NB4 (cell line): ENCODE results near the gene IL16.

Experiments
- MAX ChIP-seq: IDR thresholded peaks from 2 replicates; pipeline ENCODE4 v1.6.1; 2011; ENCODE audit warnings: low read depth, low read length
- POLR2A ChIP-seq: IDR thresholded peaks from 2 replicates; pipeline ENCODE4 v1.6.1; 2011; ENCODE audit warnings: mild to moderate bottlenecking; ENCODE audit not compliant: insufficient read length; ENCODE audit errors: extremely low read depth
- TF ChIP-seq, protein P1 (sequence below): IDR thresholded peaks from one replicate; pipeline ENCODE4 v1.5.1; 2012; ENCODE audit warnings: low read depth, low read length

DNA sequence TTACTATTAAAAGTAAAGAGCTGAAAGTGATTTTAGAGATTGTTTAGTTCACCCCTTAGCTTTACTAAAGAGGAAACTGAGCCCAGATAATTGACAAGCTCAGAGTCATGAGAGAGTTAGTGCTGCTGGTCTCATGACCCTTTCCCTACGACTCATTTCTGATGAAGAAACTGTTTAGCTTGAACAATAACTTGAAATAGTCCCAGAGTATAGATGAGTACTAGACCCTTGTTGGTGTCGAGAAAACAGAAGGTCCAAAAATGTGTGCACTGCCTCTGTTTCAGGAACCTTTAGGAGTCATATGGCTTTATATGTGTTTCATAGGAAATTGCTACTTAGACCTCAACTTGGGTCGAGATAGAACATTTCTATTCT is 58.2 kb downstream of the IL16 start:
- TF ChIP-seq, protein P1, sequence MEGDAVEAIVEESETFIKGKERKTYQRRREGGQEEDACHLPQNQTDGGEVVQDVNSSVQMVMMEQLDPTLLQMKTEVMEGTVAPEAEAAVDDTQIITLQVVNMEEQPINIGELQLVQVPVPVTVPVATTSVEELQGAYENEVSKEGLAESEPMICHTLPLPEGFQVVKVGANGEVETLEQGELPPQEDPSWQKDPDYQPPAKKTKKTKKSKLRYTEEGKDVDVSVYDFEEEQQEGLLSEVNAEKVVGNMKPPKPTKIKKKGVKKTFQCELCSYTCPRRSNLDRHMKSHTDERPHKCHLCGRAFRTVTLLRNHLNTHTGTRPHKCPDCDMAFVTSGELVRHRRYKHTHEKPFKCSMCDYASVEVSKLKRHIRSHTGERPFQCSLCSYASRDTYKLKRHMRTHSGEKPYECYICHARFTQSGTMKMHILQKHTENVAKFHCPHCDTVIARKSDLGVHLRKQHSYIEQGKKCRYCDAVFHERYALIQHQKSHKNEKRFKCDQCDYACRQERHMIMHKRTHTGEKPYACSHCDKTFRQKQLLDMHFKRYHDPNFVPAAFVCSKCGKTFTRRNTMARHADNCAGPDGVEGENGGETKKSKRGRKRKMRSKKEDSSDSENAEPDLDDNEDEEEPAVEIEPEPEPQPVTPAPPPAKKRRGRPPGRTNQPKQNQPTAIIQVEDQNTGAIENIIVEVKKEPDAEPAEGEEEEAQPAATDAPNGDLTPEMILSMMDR: no peak
- TF ChIP-seq MAX (no peak), POLR2A (no peak)
